Measurements from ENCODE around the gene USP31. TPM values are rescaled to one million over a fixed set of nuclear protein-coding genes. Genes with fewer than 3 reads are reported as not detected.

USP31 gene
- total RNA-seq, 5 donors from 2014 or later (not counting 1 experiment from before 2014, with no cell fraction given), result 4.1 to 6.4 (median 5.6) TPM

Other genes with a start within 250 kb of the USP31 start
- not detected for gene SCNN1G, start 33.3 kb upstream of the USP31 start, total RNA-seq
- gene SCNN1B, start 152.8 kb upstream of the USP31 start, total RNA-seq, result not detected

All from T-cell (primary cell).